PFSK-1 (cell line): ENCODE results near the gene ARID5A.

Source experiments
- POLR2AphosphoS5 ChIP-seq: IDR thresholded peaks from 2 replicates; pipeline ENCODE4 v1.6.1; 2012; ENCODE audit warnings: low read depth, mild to moderate bottlenecking, control low read depth, low read length, moderate library complexity
- SIN3A ChIP-seq: IDR thresholded peaks from 2 replicates; pipeline ENCODE4 v1.6.1; 2012; ENCODE audit warnings: mild to moderate bottlenecking, low read length, moderate library complexity, borderline replicate concordance; ENCODE audit not compliant: insufficient read depth
- TAF1 ChIP-seq: IDR thresholded peaks from 2 replicates; pipeline ENCODE4 v1.6.1; 2012; ENCODE audit warnings: low read length, control low read depth, borderline replicate concordance; ENCODE audit not compliant: insufficient read depth

GRCh38 chr2:96507957-96508520 lies 28.5 kb upstream of the ARID5A start:
- no peak for TF ChIP-seq POLR2AphosphoS5
- no peak for TF ChIP-seq SIN3A
- TF ChIP-seq TAF1 = no peak
